Ishikawa (cell line): ENCODE data around the gene ZFYVE21.

Experiments used
- CEBPB ChIP-seq: IDR thresholded peaks from 2 replicates; pipeline ENCODE4 v1.6.1; 2012
- CREB1 ChIP-seq: IDR thresholded peaks from 2 replicates; pipeline ENCODE4 v1.6.1; 2012; ENCODE audit warnings: low read depth
- EGR1 ChIP-seq: IDR thresholded peaks from 2 replicates; pipeline ENCODE4 v1.6.1; 2012
- EP300 ChIP-seq: IDR thresholded peaks from 2 replicates; pipeline ENCODE4 v1.6.1; 2012; ENCODE audit warnings: borderline replicate concordance
- FOXM1 ChIP-seq: IDR thresholded peaks from 2 replicates; pipeline ENCODE4 v1.6.1; 2012; ENCODE audit warnings: low read depth, borderline replicate concordance
- MAX ChIP-seq: IDR thresholded peaks from 2 replicates; pipeline ENCODE4 v1.6.1; 2012
- NFIC ChIP-seq: IDR thresholded peaks from 2 replicates; pipeline ENCODE4 v1.6.1; 2012
- RAD21 ChIP-seq: IDR thresholded peaks from 2 replicates; pipeline ENCODE4 v1.6.1; 2012; ENCODE audit warnings: low read depth
- REST ChIP-seq: IDR thresholded peaks from 2 replicates; pipeline ENCODE4 v1.6.1; 2012; ENCODE audit warnings: low read depth, mild to moderate bottlenecking
- TAF1 ChIP-seq: IDR thresholded peaks from 2 replicates; pipeline ENCODE4 v1.6.1; 2012; ENCODE audit warnings: low read depth, mild to moderate bottlenecking
- TCF12 ChIP-seq: IDR thresholded peaks from 2 replicates; pipeline ENCODE4 v1.6.1; 2012; ENCODE audit warnings: low read depth
- TEAD4 ChIP-seq: IDR thresholded peaks from 2 replicates; pipeline ENCODE4 v1.6.1; 2012
- USF1 ChIP-seq: IDR thresholded peaks from 2 replicates; pipeline ENCODE4 v1.6.1; 2012
- YY1 ChIP-seq: IDR thresholded peaks from 2 replicates; pipeline ENCODE4 v1.6.1; 2012; ENCODE audit warnings: low read depth
- ZBTB7A ChIP-seq: IDR thresholded peaks from 2 replicates; pipeline ENCODE4 v1.6.1; 2012; ENCODE audit warnings: low read depth

Gene ZFYVE21

GRCh38 chr14:103740991-103741689 lies 25.5 kb downstream of the ZFYVE21 start:
- TF ChIP-seq TCF12: no peak
- TF ChIP-seq USF1: no peak
- no peak for TF ChIP-seq CREB1
- TF ChIP-seq NFIC: no peak
- TF ChIP-seq RAD21: no peak
- TF ChIP-seq MAX: no peak
- TF ChIP-seq YY1: no peak
- TF ChIP-seq ZBTB7A: no peak
- TF ChIP-seq EP300: no peak
- TF ChIP-seq REST: no peak
- TF ChIP-seq TAF1: no peak
- TF ChIP-seq EGR1: no peak
- TF ChIP-seq CEBPB: no peak
- TF ChIP-seq FOXM1: no peak
- no peak for TF ChIP-seq TEAD4

GRCh38 chr14:103741876-103742275 lies 26.3 kb downstream of the ZFYVE21 start:
- TF ChIP-seq EP300 (no peak), TCF12 (no peak), RAD21 (no peak), FOXM1 (no peak), USF1 (no peak), CEBPB (no peak), TEAD4 (no peak), ZBTB7A (no peak), EGR1 (no peak)

- TF ChIP-seq USF1: no peak
- TF ChIP-seq EP300: no peak
Measured at GRCh38 chr14:103742499-103743255, 27.1 kb downstream of the ZFYVE21 start.

- no peak for TF ChIP-seq TEAD4
- TF ChIP-seq EGR1: no peak
- TF ChIP-seq CEBPB: no peak
- TF ChIP-seq EP300: no peak
- no peak for TF ChIP-seq USF1
- no peak for TF ChIP-seq CREB1
- no peak for TF ChIP-seq NFIC
- no peak for TF ChIP-seq FOXM1
- no peak for TF ChIP-seq TAF1
- no peak for TF ChIP-seq ZBTB7A
Measured at GRCh38 chr14:103743691-103744090, 28.1 kb downstream of the ZFYVE21 start.

GRCh38 chr14:103744621-103745395 lies 29.2 kb downstream of the ZFYVE21 start:
- TF ChIP-seq EP300 (no peak), CEBPB (no peak), CREB1 (no peak), REST (no peak)
